ENCODE measurements around the gene DOCK6.

Gene DOCK6

DNA sequence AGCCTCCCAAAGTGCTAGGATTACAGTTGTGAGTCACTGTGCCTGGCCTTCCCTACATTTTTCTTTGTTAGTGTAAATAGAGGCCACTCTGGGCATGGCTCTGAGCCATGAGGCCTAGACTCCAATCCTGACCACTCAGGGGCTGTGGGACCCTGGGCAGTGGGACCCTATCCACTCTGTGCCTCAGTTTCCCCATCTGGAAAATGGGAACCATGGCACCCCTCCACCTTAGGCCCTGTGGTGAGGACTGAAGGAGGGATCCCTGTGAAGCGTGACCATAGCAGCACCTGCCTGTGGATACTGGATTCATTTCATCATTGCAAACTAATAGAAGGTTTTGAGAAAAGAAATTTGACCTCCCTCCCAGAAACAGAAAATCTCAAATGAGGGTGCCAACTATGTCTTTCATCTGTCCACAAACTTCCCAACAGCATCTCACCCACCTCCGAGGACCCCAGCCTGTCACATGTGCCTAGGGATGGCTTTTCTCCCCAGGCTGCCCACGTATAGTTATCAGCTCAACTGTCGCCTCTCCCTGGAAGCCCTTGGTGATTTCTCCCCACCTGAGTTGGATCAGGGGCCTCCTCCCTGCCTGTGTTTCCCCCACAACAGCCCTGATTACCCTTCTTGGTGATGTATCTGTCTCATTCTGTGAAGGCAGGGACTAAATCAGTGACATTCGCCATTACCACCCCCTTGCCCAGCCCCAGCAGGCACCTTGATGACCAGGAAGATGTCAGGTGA is 17.3 kb downstream of the DOCK6 start:
- peaks cover 2% of the 10 kb centered on the region for H3K27me3 Mint-ChIP-seq (ENCODE audit: low read depth)
- H3K4me1 Mint-ChIP-seq (ENCODE audit: low read depth) = peaks cover 3% of the 10 kb centered on the region
- H3K4me3 Mint-ChIP-seq = no peak overlapping the region
- no peak overlapping the region for H3K27ac Mint-ChIP-seq
- H3K9me3 Mint-ChIP-seq = no peaks in the 10 kb centered on the region
- no peak for DNase-seq (ENCODE audit: low spot score)
- H3K36me3 Mint-ChIP-seq (ENCODE audit: low read depth) = no peaks in the 10 kb centered on the region

- Mint-ChIP-seq H3K9me3 (peaks cover 4% of the 10 kb centered on the region), H3K27me3 (ENCODE audit: low read depth) (peaks cover 2% of the 10 kb centered on the region), H3K27ac (no peak overlapping the region), H3K36me3 (ENCODE audit: low read depth) (no peaks in the 10 kb centered on the region), H3K4me1 (ENCODE audit: low read depth) (peaks cover 3% of the 10 kb centered on the region), H3K4me3 (peak overlapping the region; percentile 10)
- DNase-seq (ENCODE audit: low spot score) = no peak
These were observed 18.5 kb downstream of the DOCK6 start for GRCh38 chr19:11243798-11244169.

GRCh38 chr19:11242864-11243797 is 19.2 kb downstream of the DOCK6 start:
- peak; percentile 60 for DNase-seq (ENCODE audit: low spot score)
- peaks cover 3% of the 10 kb centered on the region for H3K4me1 Mint-ChIP-seq (ENCODE audit: low read depth)
- H3K9me3 Mint-ChIP-seq = peaks cover 5% of the 10 kb centered on the region
- peak overlapping the region; percentile 10 for H3K4me3 Mint-ChIP-seq
- no peak overlapping the region for H3K27ac Mint-ChIP-seq
- peaks cover 2% of the 10 kb centered on the region for H3K27me3 Mint-ChIP-seq (ENCODE audit: low read depth)
- no peaks in the 10 kb centered on the region for H3K36me3 Mint-ChIP-seq (ENCODE audit: low read depth)

- no peak overlapping the region for H3K27ac Mint-ChIP-seq
- peaks cover 2% of the 10 kb centered on the region for H3K27me3 Mint-ChIP-seq (ENCODE audit: low read depth)
- H3K4me3 Mint-ChIP-seq = no peak overlapping the region
These were observed 20.3 kb downstream of the DOCK6 start for GRCh38 chr19:11242025-11242424.

DNA sequence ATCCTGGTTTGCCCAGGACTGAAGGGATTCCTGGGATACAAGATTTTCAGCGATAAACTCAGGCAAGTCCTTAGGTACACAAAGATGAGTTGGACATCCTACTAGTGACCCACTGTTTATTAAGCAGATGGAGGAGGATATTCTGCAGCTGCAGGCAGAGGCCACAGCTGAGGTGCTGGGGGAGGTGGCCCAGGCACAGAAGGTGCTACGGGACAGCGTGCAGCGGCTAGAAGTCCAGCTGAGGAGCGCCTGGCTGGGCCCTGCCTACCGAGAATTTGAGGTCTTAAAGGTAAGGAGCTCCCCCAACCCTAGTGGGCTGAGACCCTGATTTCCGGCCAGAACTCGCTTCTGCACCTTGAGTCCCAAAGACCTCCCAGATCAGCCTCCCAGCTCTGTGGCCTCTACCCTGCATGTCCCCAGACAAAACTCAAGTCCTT is 22.3 kb downstream of the DOCK6 start:
- no peak for DNase-seq (ENCODE audit: low spot score)
- Mint-ChIP-seq H3K36me3 (ENCODE audit: low read depth) (no peaks in the 10 kb centered on the region), H3K4me3 (no peak overlapping the region), H3K9me3 (peaks cover 5% of the 10 kb centered on the region), H3K4me1 (ENCODE audit: low read depth) (peaks cover 3% of the 10 kb centered on the region), H3K27me3 (ENCODE audit: low read depth) (peaks cover 2% of the 10 kb centered on the region), H3K27ac (no peak overlapping the region)

More at GRCh38 chr19:11242025-11242424, 20.3 kb downstream of the DOCK6 start:
- Mint-ChIP-seq H3K4me1 (ENCODE audit: low read depth) (peaks cover 3% of the 10 kb centered on the region), H3K36me3 (ENCODE audit: low read depth) (no peaks in the 10 kb centered on the region), H3K9me3 (peaks cover 5% of the 10 kb centered on the region)
- no peak for DNase-seq (ENCODE audit: low spot score)

DNA sequence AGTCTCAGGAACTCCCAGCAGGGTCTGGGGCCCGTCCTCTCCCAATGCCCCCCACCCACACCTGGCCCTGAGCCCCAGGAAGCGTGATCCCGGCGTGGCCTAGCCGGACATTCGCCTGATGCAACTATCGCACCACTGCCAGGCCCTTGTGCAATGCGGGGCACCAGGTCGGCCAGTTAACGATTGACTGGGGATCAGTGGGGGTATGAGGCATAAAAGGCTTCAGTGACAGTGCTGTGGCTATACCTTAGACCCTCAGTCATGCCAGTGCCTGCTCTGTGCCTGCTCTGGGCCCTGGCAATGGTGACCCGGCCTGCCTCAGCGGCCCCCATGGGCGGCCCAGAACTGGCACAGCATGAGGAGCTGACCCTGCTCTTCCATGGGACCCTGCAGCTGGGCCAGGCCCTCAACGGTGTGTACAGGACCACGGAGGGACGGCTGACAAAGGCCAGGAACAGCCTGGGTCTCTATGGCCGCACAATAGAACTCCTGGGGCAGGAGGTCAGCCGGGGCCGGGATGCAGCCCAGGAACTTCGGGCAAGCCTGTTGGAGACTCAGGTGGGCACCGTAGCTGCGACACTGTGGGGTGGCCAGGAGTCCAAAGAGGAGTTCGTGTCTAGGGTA is 22.8 kb downstream of the DOCK6 start, which contains the start of gene ANGPTL8:
ANGPTL8 (plus strand) TSS at position 243 of the 624 bp plus-strand sequence; CDS start at position 262, 19 bp downstream.
- peaks cover 3% of the 10 kb centered on the region for H3K4me1 Mint-ChIP-seq (ENCODE audit: low read depth)
- H3K36me3 Mint-ChIP-seq (ENCODE audit: low read depth) = no peaks in the 10 kb centered on the region
- H3K27me3 Mint-ChIP-seq (ENCODE audit: low read depth) = peaks cover 2% of the 10 kb centered on the region
- DNase-seq (ENCODE audit: low spot score) = no peak
- peaks cover 5% of the 10 kb centered on the region for H3K9me3 Mint-ChIP-seq
- H3K4me3 Mint-ChIP-seq = no peak within 1 kb of the TSS
- no peak within 1 kb of the TSS for H3K27ac Mint-ChIP-seq

DNA sequence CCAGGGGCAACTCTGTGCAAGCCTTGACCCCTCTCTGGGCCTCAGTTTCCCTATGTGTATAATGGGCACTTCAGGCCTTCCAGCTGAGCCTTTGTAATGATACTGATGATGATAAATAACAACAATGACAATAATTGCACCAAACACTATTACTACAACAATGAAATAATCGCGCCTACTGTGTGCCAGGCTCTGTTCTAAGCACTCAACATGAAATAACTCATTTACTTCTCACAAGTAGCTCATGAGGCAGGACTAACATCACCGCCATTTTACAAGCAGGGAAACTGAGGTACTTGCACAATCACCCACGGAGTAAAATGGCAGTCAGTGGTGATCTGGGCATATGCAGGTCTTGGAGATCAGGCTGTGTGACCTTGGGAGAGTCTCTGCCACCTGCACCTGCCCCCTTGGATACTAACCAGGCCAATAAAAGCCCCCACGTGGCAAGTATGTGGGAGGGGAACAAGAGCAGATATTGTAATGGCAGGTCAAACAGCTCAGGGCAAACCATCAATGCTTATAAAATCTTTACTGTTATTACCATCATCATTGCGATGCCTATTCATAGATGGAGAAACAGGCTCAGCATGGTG is 23.4 kb downstream of the DOCK6 start:
- Mint-ChIP-seq H3K27me3 (ENCODE audit: low read depth) (peaks cover 2% of the 10 kb centered on the region), H3K36me3 (ENCODE audit: low read depth) (no peaks in the 10 kb centered on the region), H3K4me3 (no peak overlapping the region), H3K27ac (no peak overlapping the region), H3K4me1 (ENCODE audit: low read depth) (peaks cover 3% of the 10 kb centered on the region), H3K9me3 (peaks cover 5% of the 10 kb centered on the region)
- DNase-seq (ENCODE audit: low spot score) = no peak

DNA sequence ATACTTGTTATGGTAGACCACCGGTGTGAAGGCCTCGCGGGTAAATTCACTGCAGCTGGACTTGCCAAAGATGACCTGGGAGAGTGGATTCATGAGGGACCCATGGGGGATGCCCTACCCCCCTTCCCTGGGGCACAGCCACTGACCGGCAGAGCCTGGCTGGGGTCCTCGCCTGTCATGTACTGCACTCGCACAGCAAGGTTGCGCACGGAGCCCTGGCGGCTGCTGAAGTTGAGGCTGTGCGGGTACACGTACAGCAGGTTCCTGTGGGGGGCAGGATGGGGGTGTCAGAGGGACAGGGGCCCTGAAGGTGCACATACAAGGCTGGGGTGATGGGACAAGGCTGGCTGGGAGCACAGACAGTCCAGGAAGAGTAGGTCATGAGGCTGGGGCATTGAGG is 24.3 kb downstream of the DOCK6 start:
- H3K4me1 Mint-ChIP-seq (ENCODE audit: low read depth) = no peaks in the 10 kb centered on the region
- peaks cover 2% of the 10 kb centered on the region for H3K27me3 Mint-ChIP-seq (ENCODE audit: low read depth)
- no peaks in the 10 kb centered on the region for H3K36me3 Mint-ChIP-seq (ENCODE audit: low read depth)
- H3K27ac Mint-ChIP-seq = no peak overlapping the region
- H3K4me3 Mint-ChIP-seq = no peak overlapping the region
- DNase-seq (ENCODE audit: low spot score) = no peak
- peaks cover 5% of the 10 kb centered on the region for H3K9me3 Mint-ChIP-seq

DNA sequence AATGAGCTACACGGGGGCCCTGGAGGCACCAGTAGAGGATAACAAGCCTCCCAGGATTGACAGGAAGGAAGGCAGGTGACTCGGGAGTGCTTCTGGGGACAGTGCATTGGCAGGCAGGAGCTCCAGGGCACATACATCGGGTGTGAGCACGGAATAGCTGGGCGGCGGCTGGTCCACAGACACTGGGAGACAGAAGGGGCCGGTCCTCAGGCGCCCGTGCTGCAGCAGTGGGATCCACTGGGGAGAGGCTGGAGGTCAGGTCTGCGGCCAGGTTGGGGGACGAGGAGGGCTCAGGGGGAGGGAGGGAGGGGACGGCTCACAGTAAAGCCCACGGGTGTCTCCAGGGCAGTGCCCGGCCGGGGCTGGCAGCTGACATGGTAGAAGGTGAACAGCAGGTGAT is 25.0 kb downstream of the DOCK6 start:
- no peaks in the 10 kb centered on the region for H3K36me3 Mint-ChIP-seq (ENCODE audit: low read depth)
- H3K27ac Mint-ChIP-seq = no peak overlapping the region
- DNase-seq (ENCODE audit: low spot score) = no peak
- no peak overlapping the region for H3K4me3 Mint-ChIP-seq
- no peaks in the 10 kb centered on the region for H3K4me1 Mint-ChIP-seq (ENCODE audit: low read depth)
- peaks cover 5% of the 10 kb centered on the region for H3K9me3 Mint-ChIP-seq
- no peaks in the 10 kb centered on the region for H3K27me3 Mint-ChIP-seq (ENCODE audit: low read depth)

- peaks cover 5% of the 10 kb centered on the region for H3K9me3 Mint-ChIP-seq
- no peak overlapping the region for H3K4me3 Mint-ChIP-seq
- no peak overlapping the region for H3K27ac Mint-ChIP-seq
- no peak for DNase-seq (ENCODE audit: low spot score)
- no peaks in the 10 kb centered on the region for H3K27me3 Mint-ChIP-seq (ENCODE audit: low read depth)
- no peaks in the 10 kb centered on the region for H3K4me1 Mint-ChIP-seq (ENCODE audit: low read depth)
- H3K36me3 Mint-ChIP-seq (ENCODE audit: low read depth) = no peaks in the 10 kb centered on the region
These were observed 25.7 kb downstream of the DOCK6 start for GRCh38 chr19:11236324-11237301.

- peaks cover 5% of the 10 kb centered on the region for H3K9me3 Mint-ChIP-seq
- H3K4me1 Mint-ChIP-seq (ENCODE audit: low read depth) = no peaks in the 10 kb centered on the region
- no peaks in the 10 kb centered on the region for H3K36me3 Mint-ChIP-seq (ENCODE audit: low read depth)
- H3K27ac Mint-ChIP-seq = no peak overlapping the region
- no peak overlapping the region for H3K4me3 Mint-ChIP-seq
- DNase-seq (ENCODE audit: low spot score) = no peak
- H3K27me3 Mint-ChIP-seq (ENCODE audit: low read depth) = no peaks in the 10 kb centered on the region
These were observed 27.7 kb downstream of the DOCK6 start for GRCh38 chr19:11234486-11235075.

- DNase-seq (ENCODE audit: low spot score) = no peak
- Mint-ChIP-seq H3K4me1 (ENCODE audit: low read depth) (no peaks in the 10 kb centered on the region), H3K9me3 (no peaks in the 10 kb centered on the region), H3K27me3 (ENCODE audit: low read depth) (no peaks in the 10 kb centered on the region), H3K4me3 (no peak overlapping the region), H3K27ac (no peak overlapping the region), H3K36me3 (ENCODE audit: low read depth) (no peaks in the 10 kb centered on the region)
These were observed 29.3 kb downstream of the DOCK6 start for GRCh38 chr19:11233073-11233472.
